HepG2 (cell line): ENCODE results near the gene MPG. TPM values are rescaled to one million over a fixed set of nuclear protein-coding genes. Genes with fewer than 3 reads are reported as not detected.

Source experiments
- CENPT ChIP-seq: sonication (generic); formaldehyde crosslinking; IDR thresholded peaks from 2 replicates; pipeline ENCODE4 v1.8.0; 2022; ENCODE audit warnings: low read depth, mild to moderate bottlenecking, moderate library complexity, missing genetic modification reagents
- FOXC1 ChIP-seq: sonication (generic); formaldehyde crosslinking; IDR thresholded peaks from 2 replicates; pipeline ENCODE4 v1.8.0; 2022; ENCODE audit warnings: mild to moderate bottlenecking, missing genetic modification reagents, borderline replicate concordance
- SETDB1 ChIP-seq: sonication (generic); formaldehyde crosslinking; IDR thresholded peaks from 2 replicates; pipeline ENCODE4 v1.5.1; 2020; ENCODE audit warnings: missing genetic modification reagents, mild to moderate bottlenecking, borderline replicate concordance
- ZNF484 ChIP-seq: sonication (generic); formaldehyde crosslinking; IDR thresholded peaks from 2 replicates; pipeline ENCODE4 v1.5.1; 2020; ENCODE audit warnings: mild to moderate bottlenecking, low read depth, missing genetic modification reagents, borderline replicate concordance
- polyA plus RNA-seq, 8 experiments: library from polyadenylated mRNA; depleted of rRNA in 3 of 8; stranded (reverse) in 7 of 8; unstranded in 1 of 8; fragments of >200 nt; fragmentation: Illumina TruSeq in 4 of 8; extraction: Trizol in 4 of 8; gene quantifications; 2 replicates each; pipeline versions ENCODE4 v1.2.1 to v1.2.3, GENCODE V29; 2011 to 2016; ENCODE audit warnings: low read depth in 4 of 8, missing spikeins in 1 of 8, mixed read lengths in 1 of 8; ENCODE audit not compliant: insufficient read depth in 1 of 8
- total RNA-seq, 5 experiments: library from RNA; depleted of rRNA; stranded (reverse); fragments of >200 nt; fragmentation: Illumina TruSeq; extraction: Trizol; gene quantifications; 2 replicates each; pipeline ENCODE4 v1.2.3, GENCODE V29; 2016; ENCODE audit warnings: low read depth in 1 of 5
- TF ChIP-seq, protein P1 (sequence below): sonication (generic); formaldehyde crosslinking; IDR thresholded peaks from 2 replicates; pipeline ENCODE4 v1.4.0; 2020; ENCODE audit warnings: missing genetic modification reagents
- TF ChIP-seq, protein P2 (sequence below): sonication (generic); formaldehyde crosslinking; IDR thresholded peaks from 2 replicates; pipeline ENCODE4 v1.4.0; 2020; ENCODE audit warnings: missing genetic modification reagents, mild to moderate bottlenecking, borderline replicate concordance
- TF ChIP-seq, protein P3 (sequence below): sonication (generic); formaldehyde crosslinking; IDR thresholded peaks from 2 replicates; pipeline ENCODE4 v1.4.0; 2020; ENCODE audit warnings: missing genetic modification reagents, borderline replicate concordance
- TF ChIP-seq, protein P4 (sequence below): sonication (generic); formaldehyde crosslinking; IDR thresholded peaks from 2 replicates; pipeline ENCODE4 v1.5.0; 2020; ENCODE audit warnings: missing genetic modification reagents
- TF ChIP-seq, protein P5 (sequence below): sonication (generic); formaldehyde crosslinking; IDR thresholded peaks from 2 replicates; pipeline ENCODE4 v1.4.0; 2020; ENCODE audit warnings: missing genetic modification reagents
- TF ChIP-seq, protein P6 (sequence below): sonication (generic); formaldehyde crosslinking; IDR thresholded peaks from 2 replicates; pipeline ENCODE4 v1.9.0; 2022; ENCODE audit warnings: missing genetic modification reagents, mild to moderate bottlenecking, borderline replicate concordance

Gene MPG
- total and polyA plus RNA-seq, 2 of the 13 experiments (the other 11 are each of a cell fraction or from before 2014, with no cell fraction given): 59.1 to 62.5 TPM

DNA sequence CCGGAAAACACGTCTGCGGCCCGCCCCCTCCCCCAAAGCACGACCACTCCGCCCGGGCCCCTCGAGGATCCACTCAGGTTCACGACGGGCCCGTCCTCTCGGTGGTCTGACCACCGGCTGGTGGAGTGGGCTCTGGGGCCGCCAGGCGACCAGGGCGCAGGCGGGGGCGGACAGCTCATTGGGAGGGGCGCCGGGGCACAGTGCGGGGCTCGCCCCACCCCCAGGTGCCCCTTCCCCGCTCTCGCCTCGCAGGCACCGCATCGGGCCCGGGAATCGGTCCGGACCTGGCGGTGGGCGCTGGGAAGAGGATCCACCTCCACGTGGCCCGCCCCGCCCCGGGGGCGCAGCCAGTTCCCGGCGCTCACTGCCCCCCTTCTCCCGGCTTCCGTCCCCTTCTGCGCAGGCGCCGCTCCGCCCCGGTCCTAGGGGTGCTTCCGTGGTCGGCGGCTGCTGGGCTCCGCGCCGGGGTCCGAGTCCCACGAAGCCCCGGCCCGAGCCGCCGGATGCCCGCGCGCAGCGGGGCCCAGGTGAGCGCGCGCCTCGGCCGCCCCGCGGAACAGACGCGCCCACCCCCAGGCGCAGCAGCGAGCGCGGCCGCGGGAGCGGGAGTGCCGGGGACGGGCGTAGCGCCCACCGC, at the start of gene MPG (continued):
- TF ChIP-seq, protein P1, sequence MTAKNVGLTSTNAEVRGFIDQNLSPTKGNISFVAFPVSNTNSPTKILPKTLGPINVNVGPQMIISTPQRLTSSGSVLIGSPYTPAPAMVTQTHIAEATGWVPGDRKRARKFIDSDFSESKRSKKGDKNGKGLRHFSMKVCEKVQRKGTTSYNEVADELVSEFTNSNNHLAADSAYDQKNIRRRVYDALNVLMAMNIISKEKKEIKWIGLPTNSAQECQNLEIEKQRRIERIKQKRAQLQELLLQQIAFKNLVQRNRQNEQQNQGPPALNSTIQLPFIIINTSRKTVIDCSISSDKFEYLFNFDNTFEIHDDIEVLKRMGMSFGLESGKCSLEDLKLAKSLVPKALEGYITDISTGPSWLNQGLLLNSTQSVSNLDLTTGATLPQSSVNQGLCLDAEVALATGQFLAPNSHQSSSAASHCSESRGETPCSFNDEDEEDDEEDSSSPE (CRISPR knock-in tag): peak; percentile 49
- TF ChIP-seq CENPT (CRISPR knock-in tag) (no peak), SETDB1 (CRISPR knock-in tag) (no peak), ZNF484 (CRISPR knock-in tag) (no peak), FOXC1 (CRISPR knock-in tag) (no peak)
- TF ChIP-seq, protein P2, sequence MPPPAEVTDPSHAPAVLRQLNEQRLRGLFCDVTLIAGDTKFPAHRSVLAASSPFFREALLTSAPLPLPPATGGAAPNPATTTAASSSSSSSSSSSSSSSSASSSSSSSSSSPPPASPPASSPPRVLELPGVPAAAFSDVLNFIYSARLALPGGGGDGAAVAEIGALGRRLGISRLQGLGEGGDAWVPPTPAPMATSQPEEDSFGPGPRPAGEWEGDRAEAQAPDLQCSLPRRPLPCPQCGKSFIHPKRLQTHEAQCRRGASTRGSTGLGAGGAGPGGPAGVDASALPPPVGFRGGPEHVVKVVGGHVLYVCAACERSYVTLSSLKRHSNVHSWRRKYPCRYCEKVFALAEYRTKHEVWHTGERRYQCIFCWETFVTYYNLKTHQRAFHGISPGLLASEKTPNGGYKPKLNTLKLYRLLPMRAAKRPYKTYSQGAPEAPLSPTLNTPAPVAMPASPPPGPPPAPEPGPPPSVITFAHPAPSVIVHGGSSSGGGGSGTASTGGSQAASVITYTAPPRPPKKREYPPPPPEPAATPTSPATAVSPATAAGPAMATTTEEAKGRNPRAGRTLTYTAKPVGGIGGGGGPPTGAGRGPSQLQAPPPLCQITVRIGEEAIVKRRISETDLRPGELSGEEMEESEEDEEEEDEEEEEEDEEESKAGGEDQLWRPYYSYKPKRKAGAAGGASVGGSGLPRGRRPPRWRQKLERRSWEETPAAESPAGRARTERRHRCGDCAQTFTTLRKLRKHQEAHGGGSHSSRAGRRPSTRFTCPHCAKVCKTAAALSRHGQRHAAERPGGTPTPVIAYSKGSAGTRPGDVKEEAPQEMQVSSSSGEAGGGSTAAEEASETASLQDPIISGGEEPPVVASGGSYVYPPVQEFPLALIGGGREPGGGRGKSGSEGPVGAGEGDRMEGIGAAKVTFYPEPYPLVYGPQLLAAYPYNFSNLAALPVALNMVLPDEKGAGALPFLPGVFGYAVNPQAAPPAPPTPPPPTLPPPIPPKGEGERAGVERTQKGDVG (CRISPR knock-in tag): no peak
- TF ChIP-seq, protein P3, sequence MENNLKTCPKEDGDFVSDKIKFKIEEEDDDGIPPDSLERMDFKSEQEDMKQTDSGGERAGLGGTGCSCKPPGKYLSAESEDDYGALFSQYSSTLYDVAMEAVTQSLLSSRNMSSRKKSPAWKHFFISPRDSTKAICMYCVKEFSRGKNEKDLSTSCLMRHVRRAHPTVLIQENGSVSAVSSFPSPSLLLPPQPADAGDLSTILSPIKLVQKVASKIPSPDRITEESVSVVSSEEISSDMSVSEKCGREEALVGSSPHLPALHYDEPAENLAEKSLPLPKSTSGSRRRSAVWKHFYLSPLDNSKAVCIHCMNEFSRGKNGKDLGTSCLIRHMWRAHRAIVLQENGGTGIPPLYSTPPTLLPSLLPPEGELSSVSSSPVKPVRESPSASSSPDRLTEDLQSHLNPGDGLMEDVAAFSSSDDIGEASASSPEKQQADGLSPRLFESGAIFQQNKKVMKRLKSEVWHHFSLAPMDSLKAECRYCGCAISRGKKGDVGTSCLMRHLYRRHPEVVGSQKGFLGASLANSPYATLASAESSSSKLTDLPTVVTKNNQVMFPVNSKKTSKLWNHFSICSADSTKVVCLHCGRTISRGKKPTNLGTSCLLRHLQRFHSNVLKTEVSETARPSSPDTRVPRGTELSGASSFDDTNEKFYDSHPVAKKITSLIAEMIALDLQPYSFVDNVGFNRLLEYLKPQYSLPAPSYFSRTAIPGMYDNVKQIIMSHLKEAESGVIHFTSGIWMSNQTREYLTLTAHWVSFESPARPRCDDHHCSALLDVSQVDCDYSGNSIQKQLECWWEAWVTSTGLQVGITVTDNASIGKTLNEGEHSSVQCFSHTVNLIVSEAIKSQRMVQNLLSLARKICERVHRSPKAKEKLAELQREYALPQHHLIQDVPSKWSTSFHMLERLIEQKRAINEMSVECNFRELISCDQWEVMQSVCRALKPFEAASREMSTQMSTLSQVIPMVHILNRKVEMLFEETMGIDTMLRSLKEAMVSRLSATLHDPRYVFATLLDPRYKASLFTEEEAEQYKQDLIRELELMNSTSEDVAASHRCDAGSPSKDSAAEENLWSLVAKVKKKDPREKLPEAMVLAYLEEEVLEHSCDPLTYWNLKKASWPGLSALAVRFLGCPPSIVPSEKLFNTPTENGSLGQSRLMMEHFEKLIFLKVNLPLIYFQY (CRISPR knock-in tag): peak; percentile 33; the same call in 1 of the 2 replicates
- TF ChIP-seq, protein P4, sequence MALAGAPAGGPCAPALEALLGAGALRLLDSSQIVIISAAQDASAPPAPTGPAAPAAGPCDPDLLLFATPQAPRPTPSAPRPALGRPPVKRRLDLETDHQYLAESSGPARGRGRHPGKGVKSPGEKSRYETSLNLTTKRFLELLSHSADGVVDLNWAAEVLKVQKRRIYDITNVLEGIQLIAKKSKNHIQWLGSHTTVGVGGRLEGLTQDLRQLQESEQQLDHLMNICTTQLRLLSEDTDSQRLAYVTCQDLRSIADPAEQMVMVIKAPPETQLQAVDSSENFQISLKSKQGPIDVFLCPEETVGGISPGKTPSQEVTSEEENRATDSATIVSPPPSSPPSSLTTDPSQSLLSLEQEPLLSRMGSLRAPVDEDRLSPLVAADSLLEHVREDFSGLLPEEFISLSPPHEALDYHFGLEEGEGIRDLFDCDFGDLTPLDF (CRISPR knock-in tag): 0 out of 2 replicates have a peak, but pooled peaks have one; percentile 26
- TF ChIP-seq, protein P5, sequence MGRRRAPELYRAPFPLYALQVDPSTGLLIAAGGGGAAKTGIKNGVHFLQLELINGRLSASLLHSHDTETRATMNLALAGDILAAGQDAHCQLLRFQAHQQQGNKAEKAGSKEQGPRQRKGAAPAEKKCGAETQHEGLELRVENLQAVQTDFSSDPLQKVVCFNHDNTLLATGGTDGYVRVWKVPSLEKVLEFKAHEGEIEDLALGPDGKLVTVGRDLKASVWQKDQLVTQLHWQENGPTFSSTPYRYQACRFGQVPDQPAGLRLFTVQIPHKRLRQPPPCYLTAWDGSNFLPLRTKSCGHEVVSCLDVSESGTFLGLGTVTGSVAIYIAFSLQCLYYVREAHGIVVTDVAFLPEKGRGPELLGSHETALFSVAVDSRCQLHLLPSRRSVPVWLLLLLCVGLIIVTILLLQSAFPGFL: no peak
- TF ChIP-seq, protein P6, sequence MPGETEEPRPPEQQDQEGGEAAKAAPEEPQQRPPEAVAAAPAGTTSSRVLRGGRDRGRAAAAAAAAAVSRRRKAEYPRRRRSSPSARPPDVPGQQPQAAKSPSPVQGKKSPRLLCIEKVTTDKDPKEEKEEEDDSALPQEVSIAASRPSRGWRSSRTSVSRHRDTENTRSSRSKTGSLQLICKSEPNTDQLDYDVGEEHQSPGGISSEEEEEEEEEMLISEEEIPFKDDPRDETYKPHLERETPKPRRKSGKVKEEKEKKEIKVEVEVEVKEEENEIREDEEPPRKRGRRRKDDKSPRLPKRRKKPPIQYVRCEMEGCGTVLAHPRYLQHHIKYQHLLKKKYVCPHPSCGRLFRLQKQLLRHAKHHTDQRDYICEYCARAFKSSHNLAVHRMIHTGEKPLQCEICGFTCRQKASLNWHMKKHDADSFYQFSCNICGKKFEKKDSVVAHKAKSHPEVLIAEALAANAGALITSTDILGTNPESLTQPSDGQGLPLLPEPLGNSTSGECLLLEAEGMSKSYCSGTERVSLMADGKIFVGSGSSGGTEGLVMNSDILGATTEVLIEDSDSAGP (CRISPR knock-in tag): 0 out of 2 replicates have a peak, but pooled peaks have one; percentile 6
